Stimulated activated CD8-positive, alpha-beta memory T cell treated with anti-CD3 and anti-CD28 coated beads, Interleukin-12 subunit alpha, Interleukin-12 subunit beta, amount 100 ng/mL, for 4 hours (primary cell): ENCODE measurements around the gene GLIS1.
"Not testable (repeated sequence)": the region's sequence is repeated elsewhere in the genome, so short reads cannot be mapped to it uniquely, and the experiment has no call there.

ENCODE experiments used
- DNase-seq: peaks from one replicate; pipeline ENCODE4 v3.0.0-alpha.2; 2020; ENCODE audit warnings: low read depth

Gene GLIS1

GRCh38 chr1:53739109-53739681 is at the start of gene GLIS1:
TSS of gene GLIS1 (minus strand) at chr1:53739164. CDS start at chr1:53738064, 1,100 bp downstream.
- DNase-seq, result peak; percentile 36

GRCh38 chr1:53787655-53788054 is 48.7 kb upstream of the GLIS1 start:
- DNase-seq, result no peak

- DNase-seq, result no peak
Measured at GRCh38 chr1:53783056-53783455, 44.1 kb upstream of the GLIS1 start.

- DNase-seq, result no peak
Measured at GRCh38 chr1:53781654-53782053, 42.7 kb upstream of the GLIS1 start.

- no peak for DNase-seq
Measured at GRCh38 chr1:53777272-53777671, 38.3 kb upstream of the GLIS1 start.

- no peak for DNase-seq
Measured at GRCh38 chr1:53771648-53772047, 32.7 kb upstream of the GLIS1 start.

GRCh38 chr1:53769780-53770179 is 30.8 kb upstream of the GLIS1 start:
- DNase-seq, result no peak

- DNase-seq, result no peak
Measured at GRCh38 chr1:53769184-53769583, 30.2 kb upstream of the GLIS1 start.

GRCh38 chr1:53766831-53767405 is 28.0 kb upstream of the GLIS1 start:
- DNase-seq, result no peak

- no peak for DNase-seq
Measured at GRCh38 chr1:53766194-53766742, 27.3 kb upstream of the GLIS1 start.

GRCh38 chr1:53765657-53766056 is 26.7 kb upstream of the GLIS1 start:
- DNase-seq, result no peak

- no peak for DNase-seq
Measured at GRCh38 chr1:53763911-53764310, 24.9 kb upstream of the GLIS1 start.

GRCh38 chr1:53763461-53763860 is 24.5 kb upstream of the GLIS1 start:
- DNase-seq, result no peak

- not testable (repeated sequence) for DNase-seq
Measured at GRCh38 chr1:53760497-53760896, 21.5 kb upstream of the GLIS1 start.

- no peak for DNase-seq
Measured at GRCh38 chr1:53755874-53756273, 16.9 kb upstream of the GLIS1 start.

GRCh38 chr1:53754484-53755312 is 15.7 kb upstream of the GLIS1 start:
- no peak for DNase-seq

GRCh38 chr1:53752281-53752680 is 13.3 kb upstream of the GLIS1 start:
- no peak for DNase-seq

GRCh38 chr1:53747841-53748240 is 8.9 kb upstream of the GLIS1 start:
- DNase-seq, result no peak

GRCh38 chr1:53740621-53741105 is 1.7 kb upstream of the GLIS1 start:
- DNase-seq, result no peak

GRCh38 chr1:53738205-53739108 is 507 bp downstream of the GLIS1 start:
- DNase-seq, result no peak

- DNase-seq, result no peak
Measured at GRCh38 chr1:53737648-53738204, 1.2 kb downstream of the GLIS1 start.
